WTC11 (cell line): ENCODE results near the gene DNAH8. TPM values are rescaled to one million over a fixed set of nuclear protein-coding genes. Genes with fewer than 3 reads are reported as not detected.

Experiments used
- ATAC-seq: fragments of 200-7000 bp; cut with Tn5 transposase; 2 replicates; pipeline ENCODE4 v1.10.0; 2021; ENCODE audit warnings: mild to moderate bottlenecking, moderate library complexity
- CTCF ChIA-PET: fragments of 300-600 bp; sonication (Branson Sonifier 250); formaldehyde crosslinking; loops from one replicate; lab custom pipeline; 2021; ENCODE audit warnings: antibody characterized with exemption; lab: Charles Lee
- POLR2A ChIA-PET: fragments of 350-600 bp; sonication (Branson Sonifier 250); formaldehyde crosslinking; loops from one replicate; lab custom pipeline; 2021; ENCODE audit warnings: antibody characterized with exemption; lab: Charles Lee
- DNase-seq: peaks from one replicate; pipeline ENCODE4 v3.0.0; 2021; ENCODE audit warnings: low spot score
- H3K27ac Mint-ChIP-seq: 2 replicates; pipeline ENCODE4 v1.8.0; 2021; ENCODE audit warnings: mixed read lengths
- H3K27me3 Mint-ChIP-seq: 2 replicates; pipeline ENCODE4 v1.8.0; 2021; ENCODE audit warnings: low read depth, mild to moderate bottlenecking, moderate library complexity, mixed read lengths
- H3K36me3 Mint-ChIP-seq: 2 replicates; pipeline ENCODE4 v1.8.0; 2021; ENCODE audit warnings: mixed read lengths
- H3K4me1 Mint-ChIP-seq: 2 replicates; pipeline ENCODE4 v1.8.0; 2022; ENCODE audit warnings: mixed read lengths
- H3K4me3 Mint-ChIP-seq: 2 replicates; pipeline ENCODE4 v1.8.0; 2021; ENCODE audit warnings: mild to moderate bottlenecking, moderate library complexity, mixed read lengths
- H3K9me3 Mint-ChIP-seq: 2 replicates; pipeline ENCODE4 v1.8.0; 2021; ENCODE audit warnings: mixed read lengths
- AR ChIP-seq: fragments of 250-450 bp; sonication (Bioruptor Pico); IDR thresholded peaks from 2 replicates; pipeline ENCODE4 v1.9.0; 2021; ENCODE audit warnings: mild to moderate bottlenecking
- E2F1 ChIP-seq: sonication (generic); formaldehyde crosslinking; IDR thresholded peaks from 2 replicates; pipeline ENCODE4 v1.8.0; 2022; ENCODE audit warnings: mild to moderate bottlenecking, missing genetic modification reagents
- FOXP1 ChIP-seq: sonication (generic); formaldehyde crosslinking; IDR thresholded peaks from 2 replicates; pipeline ENCODE4 v1.8.0; 2022; ENCODE audit warnings: missing genetic modification reagents, mild to moderate bottlenecking, moderate library complexity, borderline replicate concordance
- JAZF1 ChIP-seq: fragments of 250-450 bp; sonication (Bioruptor Pico); IDR thresholded peaks from 2 replicates; pipeline ENCODE4 v1.9.0; 2021; ENCODE audit warnings: moderate library complexity, mild to moderate bottlenecking, inconsistent platforms
- MYBL2 ChIP-seq: sonication (generic); formaldehyde crosslinking; IDR thresholded peaks from 2 replicates; pipeline ENCODE4 v1.8.1; 2023; ENCODE audit warnings: mild to moderate bottlenecking, moderate library complexity, missing genetic modification reagents
- NFE2L1 ChIP-seq: sonication (generic); formaldehyde crosslinking; IDR thresholded peaks from 2 replicates; pipeline ENCODE4 v1.8.1; 2023; ENCODE audit warnings: missing genetic modification reagents
- NR3C1 ChIP-seq: sonication (generic); formaldehyde crosslinking; conservative IDR thresholded peaks from 2 replicates; pipeline ENCODE4 v1.8.1; 2023; ENCODE audit warnings: low read depth, mild to moderate bottlenecking, missing genetic modification reagents
- TP53 ChIP-seq: sonication (generic); formaldehyde crosslinking; IDR thresholded peaks from 2 replicates; pipeline ENCODE4 v1.8.1; 2023; ENCODE audit warnings: mild to moderate bottlenecking, missing genetic modification reagents
- ZNF219 ChIP-seq: sonication (generic); formaldehyde crosslinking; IDR thresholded peaks from 2 replicates; pipeline ENCODE4 v1.8.0; 2023; ENCODE audit warnings: missing genetic modification reagents, mild to moderate bottlenecking, borderline replicate concordance
- total RNA-seq: library from RNA; stranded (reverse); gene quantifications from 3 replicates; pipeline ENCODE4 v1.2.3, GENCODE V29; 2021
- TF ChIP-seq, protein P1 (sequence below): sonication (generic); formaldehyde crosslinking; IDR thresholded peaks from 2 replicates; pipeline ENCODE4 v1.8.1; 2023; ENCODE audit warnings: mild to moderate bottlenecking, missing genetic modification reagents, borderline replicate concordance
- TF ChIP-seq, protein P2 (sequence below): fragments of 200-600 bp; IDR thresholded peaks from 2 replicates; pipeline ENCODE4 v1.8.0; 2022; ENCODE audit warnings: antibody characterized with exemption
- TF ChIP-seq, protein P3 (sequence below): sonication (generic); formaldehyde crosslinking; IDR thresholded peaks from 2 replicates; pipeline ENCODE4 v1.8.1; 2022; ENCODE audit warnings: mild to moderate bottlenecking, moderate library complexity, missing genetic modification reagents
- TF ChIP-seq, protein P4 (sequence below): sonication (generic); formaldehyde crosslinking; IDR thresholded peaks from 2 replicates; pipeline ENCODE4 v1.8.1; 2022; ENCODE audit warnings: missing genetic modification reagents, borderline replicate concordance

Gene DNAH8
- total RNA-seq, 1 experiment from 2014 or later = 0.02 TPM

DNA sequence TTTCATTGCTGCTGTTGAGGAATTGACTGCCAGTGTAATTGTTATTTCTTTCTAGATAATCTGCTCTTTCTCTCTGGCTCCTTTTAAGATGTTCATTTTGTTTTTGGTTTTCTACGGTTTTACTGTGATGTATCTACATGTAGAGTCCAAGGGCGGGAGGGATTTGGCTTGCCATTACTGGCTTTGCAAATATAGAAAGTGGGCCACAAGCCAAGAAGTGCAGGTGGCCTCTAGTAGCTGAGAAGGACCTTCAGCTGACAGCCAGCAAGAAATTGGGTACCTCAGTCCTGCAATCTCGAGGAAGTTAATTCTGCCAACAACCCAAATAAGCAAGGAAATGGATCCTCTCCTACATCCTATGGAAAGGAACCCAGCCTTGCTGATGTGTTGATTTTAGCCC is 290.7 kb downstream of the DNAH8 start (continued):
- TF ChIP-seq, protein P1, sequence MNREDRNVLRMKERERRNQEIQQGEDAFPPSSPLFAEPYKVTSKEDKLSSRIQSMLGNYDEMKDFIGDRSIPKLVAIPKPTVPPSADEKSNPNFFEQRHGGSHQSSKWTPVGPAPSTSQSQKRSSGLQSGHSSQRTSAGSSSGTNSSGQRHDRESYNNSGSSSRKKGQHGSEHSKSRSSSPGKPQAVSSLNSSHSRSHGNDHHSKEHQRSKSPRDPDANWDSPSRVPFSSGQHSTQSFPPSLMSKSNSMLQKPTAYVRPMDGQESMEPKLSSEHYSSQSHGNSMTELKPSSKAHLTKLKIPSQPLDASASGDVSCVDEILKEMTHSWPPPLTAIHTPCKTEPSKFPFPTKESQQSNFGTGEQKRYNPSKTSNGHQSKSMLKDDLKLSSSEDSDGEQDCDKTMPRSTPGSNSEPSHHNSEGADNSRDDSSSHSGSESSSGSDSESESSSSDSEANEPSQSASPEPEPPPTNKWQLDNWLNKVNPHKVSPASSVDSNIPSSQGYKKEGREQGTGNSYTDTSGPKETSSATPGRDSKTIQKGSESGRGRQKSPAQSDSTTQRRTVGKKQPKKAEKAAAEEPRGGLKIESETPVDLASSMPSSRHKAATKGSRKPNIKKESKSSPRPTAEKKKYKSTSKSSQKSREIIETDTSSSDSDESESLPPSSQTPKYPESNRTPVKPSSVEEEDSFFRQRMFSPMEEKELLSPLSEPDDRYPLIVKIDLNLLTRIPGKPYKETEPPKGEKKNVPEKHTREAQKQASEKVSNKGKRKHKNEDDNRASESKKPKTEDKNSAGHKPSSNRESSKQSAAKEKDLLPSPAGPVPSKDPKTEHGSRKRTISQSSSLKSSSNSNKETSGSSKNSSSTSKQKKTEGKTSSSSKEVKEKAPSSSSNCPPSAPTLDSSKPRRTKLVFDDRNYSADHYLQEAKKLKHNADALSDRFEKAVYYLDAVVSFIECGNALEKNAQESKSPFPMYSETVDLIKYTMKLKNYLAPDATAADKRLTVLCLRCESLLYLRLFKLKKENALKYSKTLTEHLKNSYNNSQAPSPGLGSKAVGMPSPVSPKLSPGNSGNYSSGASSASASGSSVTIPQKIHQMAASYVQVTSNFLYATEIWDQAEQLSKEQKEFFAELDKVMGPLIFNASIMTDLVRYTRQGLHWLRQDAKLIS (CRISPR knock-in tag) = no peak
- TF ChIP-seq NR3C1 (CRISPR knock-in tag) (no peak), ZNF219 (CRISPR knock-in tag) (no peak), JAZF1 (CRISPR knock-in tag) (no peak), E2F1 (no peak)
- TF ChIP-seq, protein P2, sequence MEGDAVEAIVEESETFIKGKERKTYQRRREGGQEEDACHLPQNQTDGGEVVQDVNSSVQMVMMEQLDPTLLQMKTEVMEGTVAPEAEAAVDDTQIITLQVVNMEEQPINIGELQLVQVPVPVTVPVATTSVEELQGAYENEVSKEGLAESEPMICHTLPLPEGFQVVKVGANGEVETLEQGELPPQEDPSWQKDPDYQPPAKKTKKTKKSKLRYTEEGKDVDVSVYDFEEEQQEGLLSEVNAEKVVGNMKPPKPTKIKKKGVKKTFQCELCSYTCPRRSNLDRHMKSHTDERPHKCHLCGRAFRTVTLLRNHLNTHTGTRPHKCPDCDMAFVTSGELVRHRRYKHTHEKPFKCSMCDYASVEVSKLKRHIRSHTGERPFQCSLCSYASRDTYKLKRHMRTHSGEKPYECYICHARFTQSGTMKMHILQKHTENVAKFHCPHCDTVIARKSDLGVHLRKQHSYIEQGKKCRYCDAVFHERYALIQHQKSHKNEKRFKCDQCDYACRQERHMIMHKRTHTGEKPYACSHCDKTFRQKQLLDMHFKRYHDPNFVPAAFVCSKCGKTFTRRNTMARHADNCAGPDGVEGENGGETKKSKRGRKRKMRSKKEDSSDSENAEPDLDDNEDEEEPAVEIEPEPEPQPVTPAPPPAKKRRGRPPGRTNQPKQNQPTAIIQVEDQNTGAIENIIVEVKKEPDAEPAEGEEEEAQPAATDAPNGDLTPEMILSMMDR = no peak

DNA sequence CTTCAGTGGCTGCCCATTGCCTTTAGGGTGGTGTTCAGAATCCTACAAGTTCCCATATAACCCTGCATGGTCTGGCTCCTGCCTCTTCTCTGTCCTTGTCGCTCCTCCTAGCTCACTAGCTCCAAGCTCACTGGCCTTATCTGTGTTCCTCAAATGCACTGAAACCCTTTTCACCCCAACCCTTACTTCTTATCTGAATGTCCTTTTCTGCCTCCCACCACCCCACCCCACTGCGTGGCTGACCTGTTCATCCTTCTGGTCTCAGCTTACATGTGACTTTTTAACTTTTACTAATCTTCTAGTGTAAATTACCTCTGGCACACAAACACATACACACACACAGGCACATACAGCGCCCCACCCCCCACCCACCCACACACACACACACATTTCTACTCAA is 292.5 kb downstream of the DNAH8 start:
- Mint-ChIP-seq H3K27me3 (no peaks in the 10 kb centered on the region; the same call in 1 of the 2 replicates), H3K27ac (no peak overlapping the region), H3K36me3 (no peaks in the 10 kb centered on the region), H3K9me3 (no peaks in the 10 kb centered on the region), H3K4me1 (peaks cover 2% of the 10 kb centered on the region; the same call in 1 of the 2 replicates), H3K4me3 (no peak overlapping the region)
- no peak for DNase-seq
- TF ChIP-seq, protein P3, sequence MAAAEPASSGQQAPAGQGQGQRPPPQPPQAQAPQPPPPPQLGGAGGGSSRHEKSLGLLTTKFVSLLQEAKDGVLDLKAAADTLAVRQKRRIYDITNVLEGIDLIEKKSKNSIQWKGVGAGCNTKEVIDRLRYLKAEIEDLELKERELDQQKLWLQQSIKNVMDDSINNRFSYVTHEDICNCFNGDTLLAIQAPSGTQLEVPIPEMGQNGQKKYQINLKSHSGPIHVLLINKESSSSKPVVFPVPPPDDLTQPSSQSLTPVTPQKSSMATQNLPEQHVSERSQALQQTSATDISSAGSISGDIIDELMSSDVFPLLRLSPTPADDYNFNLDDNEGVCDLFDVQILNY (CRISPR knock-in tag) = no peak
- TF ChIP-seq AR (CRISPR knock-in tag) (no peak), MYBL2 (no peak), NFE2L1 (no peak), FOXP1 (CRISPR knock-in tag) (no peak), TP53 (CRISPR knock-in tag) (no peak)
- TF ChIP-seq, protein P4, sequence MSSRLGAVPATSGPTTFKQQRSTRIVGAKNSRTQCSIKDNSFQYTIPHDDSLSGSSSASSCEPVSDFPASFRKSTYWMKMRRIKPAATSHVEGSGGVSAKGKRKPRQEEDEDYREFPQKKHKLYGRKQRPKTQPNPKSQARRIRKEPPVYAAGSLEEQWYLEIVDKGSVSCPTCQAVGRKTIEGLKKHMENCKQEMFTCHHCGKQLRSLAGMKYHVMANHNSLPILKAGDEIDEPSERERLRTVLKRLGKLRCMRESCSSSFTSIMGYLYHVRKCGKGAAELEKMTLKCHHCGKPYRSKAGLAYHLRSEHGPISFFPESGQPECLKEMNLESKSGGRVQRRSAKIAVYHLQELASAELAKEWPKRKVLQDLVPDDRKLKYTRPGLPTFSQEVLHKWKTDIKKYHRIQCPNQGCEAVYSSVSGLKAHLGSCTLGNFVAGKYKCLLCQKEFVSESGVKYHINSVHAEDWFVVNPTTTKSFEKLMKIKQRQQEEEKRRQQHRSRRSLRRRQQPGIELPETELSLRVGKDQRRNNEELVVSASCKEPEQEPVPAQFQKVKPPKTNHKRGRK (CRISPR knock-in tag) = no peak
- POLR2A ChIA-PET = no interaction called here
- no peak for ATAC-seq
- CTCF ChIA-PET = interaction anchor here (0.9 to 3.5 kb wide), 6 partner anchors 23 to 135 kb away, joined by 3 to 13 read pairs (median 4); no protein-coding TSS in a partner anchor
